Ishikawa (cell line): ENCODE data around the gene PLCD3.

Experiments used
- CEBPB ChIP-seq: IDR thresholded peaks from 2 replicates; pipeline ENCODE4 v1.6.1; 2012
- EGR1 ChIP-seq: IDR thresholded peaks from 2 replicates; pipeline ENCODE4 v1.6.1; 2012
- EP300 ChIP-seq: IDR thresholded peaks from 2 replicates; pipeline ENCODE4 v1.6.1; 2012; ENCODE audit warnings: borderline replicate concordance
- FOXM1 ChIP-seq: IDR thresholded peaks from 2 replicates; pipeline ENCODE4 v1.6.1; 2012; ENCODE audit warnings: low read depth, borderline replicate concordance
- MAX ChIP-seq: IDR thresholded peaks from 2 replicates; pipeline ENCODE4 v1.6.1; 2012
- NFIC ChIP-seq: IDR thresholded peaks from 2 replicates; pipeline ENCODE4 v1.6.1; 2012
- RAD21 ChIP-seq: IDR thresholded peaks from 2 replicates; pipeline ENCODE4 v1.6.1; 2012; ENCODE audit warnings: low read depth
- REST ChIP-seq: IDR thresholded peaks from 2 replicates; pipeline ENCODE4 v1.6.1; 2012; ENCODE audit warnings: low read depth, mild to moderate bottlenecking
- TAF1 ChIP-seq: IDR thresholded peaks from 2 replicates; pipeline ENCODE4 v1.6.1; 2012; ENCODE audit warnings: low read depth, mild to moderate bottlenecking
- USF1 ChIP-seq: IDR thresholded peaks from 2 replicates; pipeline ENCODE4 v1.6.1; 2012
- YY1 ChIP-seq: IDR thresholded peaks from 2 replicates; pipeline ENCODE4 v1.6.1; 2012; ENCODE audit warnings: low read depth

GRCh38 chr17:45135978-45136791 lies 3.9 kb upstream of the PLCD3 start:
- TF ChIP-seq CEBPB, result no peak
- no peak for TF ChIP-seq MAX
- no peak for TF ChIP-seq EP300
- no peak for TF ChIP-seq REST
- no peak for TF ChIP-seq USF1
- 0 out of 2 replicates have a peak, but pooled peaks have one; percentile 14 for TF ChIP-seq TAF1
- TF ChIP-seq NFIC, result no peak
- no peak for TF ChIP-seq YY1
- TF ChIP-seq RAD21, result no peak
- no peak for TF ChIP-seq EGR1
- no peak for TF ChIP-seq FOXM1
